ENCODE results near the gene DNAJC5G.

DNA sequence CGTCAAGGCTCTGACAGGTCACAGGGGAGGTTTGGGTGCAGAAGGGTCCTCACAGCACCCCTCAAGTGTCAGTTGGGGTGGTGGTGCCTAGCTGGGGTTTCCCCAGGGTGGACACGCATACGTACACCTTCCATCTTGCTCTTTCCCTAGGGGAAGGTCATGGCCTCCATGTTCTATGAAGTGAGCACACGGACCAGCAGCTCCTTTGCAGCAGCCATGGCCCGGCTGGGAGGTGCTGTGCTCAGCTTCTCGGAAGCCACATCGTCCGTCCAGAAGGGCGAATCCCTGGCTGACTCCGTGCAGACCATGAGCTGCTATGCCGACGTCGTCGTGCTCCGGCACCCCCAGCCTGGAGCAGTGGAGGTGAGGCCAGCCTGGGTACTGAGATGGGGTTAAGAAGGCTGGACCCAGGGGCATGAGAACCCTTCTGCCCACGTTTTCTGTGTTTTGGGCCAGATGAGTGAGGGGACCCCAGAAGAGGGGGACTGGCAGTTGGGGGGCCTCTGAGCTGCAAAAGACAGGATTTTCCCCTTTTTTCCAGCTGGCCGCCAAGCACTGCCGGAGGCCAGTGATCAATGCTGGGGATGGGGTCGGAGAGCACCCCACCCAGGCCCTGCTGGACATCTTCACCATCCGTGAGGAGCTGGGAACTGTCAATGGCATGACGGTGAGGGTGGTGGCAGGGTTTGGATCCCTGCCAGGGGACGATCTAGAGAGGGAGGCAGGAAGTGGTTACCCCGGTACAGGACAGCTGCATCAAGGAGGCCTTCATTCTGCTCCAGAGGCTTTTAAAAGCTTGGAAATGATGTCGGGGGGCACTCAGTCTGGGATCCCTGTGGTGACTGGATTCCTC, 33.2 kb upstream of the DNAJC5G start:
- no peak for TF ChIP-seq EZH2 (IDR thresholded peaks at IDR 0.05; ENCODE audit: borderline replicate concordance, low read length)
- TF ChIP-seq, protein P1, sequence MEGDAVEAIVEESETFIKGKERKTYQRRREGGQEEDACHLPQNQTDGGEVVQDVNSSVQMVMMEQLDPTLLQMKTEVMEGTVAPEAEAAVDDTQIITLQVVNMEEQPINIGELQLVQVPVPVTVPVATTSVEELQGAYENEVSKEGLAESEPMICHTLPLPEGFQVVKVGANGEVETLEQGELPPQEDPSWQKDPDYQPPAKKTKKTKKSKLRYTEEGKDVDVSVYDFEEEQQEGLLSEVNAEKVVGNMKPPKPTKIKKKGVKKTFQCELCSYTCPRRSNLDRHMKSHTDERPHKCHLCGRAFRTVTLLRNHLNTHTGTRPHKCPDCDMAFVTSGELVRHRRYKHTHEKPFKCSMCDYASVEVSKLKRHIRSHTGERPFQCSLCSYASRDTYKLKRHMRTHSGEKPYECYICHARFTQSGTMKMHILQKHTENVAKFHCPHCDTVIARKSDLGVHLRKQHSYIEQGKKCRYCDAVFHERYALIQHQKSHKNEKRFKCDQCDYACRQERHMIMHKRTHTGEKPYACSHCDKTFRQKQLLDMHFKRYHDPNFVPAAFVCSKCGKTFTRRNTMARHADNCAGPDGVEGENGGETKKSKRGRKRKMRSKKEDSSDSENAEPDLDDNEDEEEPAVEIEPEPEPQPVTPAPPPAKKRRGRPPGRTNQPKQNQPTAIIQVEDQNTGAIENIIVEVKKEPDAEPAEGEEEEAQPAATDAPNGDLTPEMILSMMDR (conservative IDR thresholded peaks at IDR 0.05 in 1 of 2, IDR thresholded peaks at IDR 0.05 in 1 of 2; ENCODE audit: extremely low read depth in 1 of 2, insufficient read depth in 1 of 2, low read depth in 1 of 2, low read length in 2 of 2), result no peak

Measured in mammary epithelial cell (primary cell).